ENCODE results near the gene MMRN1.

- TF ChIP-seq CTCF (IDR thresholded peaks at IDR 0.05; ENCODE audit: low read length) (no peak), EZH2phosphoT487 (IDR thresholded peaks at IDR 0.05; ENCODE audit: low read length) (no peak)
Observed at GRCh38 chr4:89952458-89952857, 57.8 kb downstream of the MMRN1 start.

Measured in MM.1S (cell line).